K562 (cell line): ENCODE data around the gene CMTM5. TPM values are rescaled to one million over a fixed set of nuclear protein-coding genes. Genes with fewer than 3 reads are reported as not detected.
A peak's percentile ranks its signal among the peaks of the same experiment; 100 is the strongest.

Experiments used
- ASH1L ChIP-seq: fragments of 450-650 bp; IDR thresholded peaks from 2 replicates; pipeline ENCODE4 v1.6.1; 2018; ENCODE audit warnings: borderline replicate concordance, mild to moderate bottlenecking, low read depth; ENCODE audit not compliant: partially characterized antibody
- BRD9 ChIP-seq: fragments of 450-650 bp; IDR thresholded peaks from 2 replicates; pipeline ENCODE4 v1.6.1; 2018; ENCODE audit warnings: low read depth; ENCODE audit not compliant: partially characterized antibody
- ELF1 ChIP-seq: fragments of 200-800 bp; sonication (Bioruptor generic); IDR thresholded peaks from 2 replicates; pipeline ENCODE4 v1.6.1; 2016; ENCODE audit warnings: missing genetic modification characterization, missing compliant biosample characterization
- MBD2 ChIP-seq: sonication (generic); IDR thresholded peaks from 2 replicates; pipeline ENCODE4 v1.6.1; 2016; ENCODE audit warnings: low read depth, borderline replicate concordance
- MEIS2 ChIP-seq: fragments of 450-650 bp; IDR thresholded peaks from 2 replicates; pipeline ENCODE4 v1.6.1; 2014; ENCODE audit warnings: mild to moderate bottlenecking; ENCODE audit not compliant: partially characterized antibody
- NCOR1 ChIP-seq: fragments of 450-650 bp; IDR thresholded peaks from 2 replicates; pipeline ENCODE4 v1.6.1; 2016; ENCODE audit warnings: mild to moderate bottlenecking, moderate library complexity
- PHB ChIP-seq: fragments of 250-450 bp; sonication (Bioruptor Pico); IDR thresholded peaks from 2 replicates; pipeline ENCODE4 v1.5.0; 2021
- PHF21A ChIP-seq: fragments of 450-650 bp; IDR thresholded peaks from 2 replicates; pipeline ENCODE4 v1.6.1; 2017; ENCODE audit warnings: low read depth, borderline replicate concordance
- SPI1 ChIP-seq: IDR thresholded peaks from 2 replicates; pipeline ENCODE4 v1.6.1; 2011; ENCODE audit warnings: low read depth, low read length, control low read depth, borderline replicate concordance
- YY1 ChIP-seq, 3 experiments: IDR thresholded peaks; 2 replicates each; pipeline ENCODE4 v1.6.1; 2011; ENCODE audit warnings: low read length in 2 of 3, mild to moderate bottlenecking in 2 of 3, moderate library complexity in 2 of 3, borderline replicate concordance in 1 of 3, control low read depth in 1 of 3, low read depth in 1 of 3; ENCODE audit not compliant: insufficient read depth in 3 of 3, insufficient replicate concordance in 2 of 3, control insufficient read depth in 1 of 3, insufficient read length in 1 of 3; ENCODE audit errors: extremely low read depth in 1 of 3
- ZBTB1 ChIP-seq: sonication (generic); formaldehyde crosslinking; IDR thresholded peaks from 2 replicates; pipeline ENCODE4 v1.8.1; 2023; ENCODE audit warnings: missing genetic modification reagents, low read depth, mild to moderate bottlenecking, borderline replicate concordance
- ZKSCAN1 ChIP-seq: fragments of 150-350 bp; IDR thresholded peaks from 2 replicates; pipeline ENCODE4 v1.6.1; 2016; ENCODE audit warnings: low read depth, low read length
- ZNF133 ChIP-seq: fragments of 250-450 bp; sonication (Bioruptor Pico); IDR thresholded peaks from 2 replicates; pipeline ENCODE4 v1.4.0; 2020; ENCODE audit warnings: mild to moderate bottlenecking
- ZNF134 ChIP-seq: fragments of 250-450 bp; sonication (Bioruptor Pico); conservative IDR thresholded peaks from 2 replicates; pipeline ENCODE4 v1.4.0; 2020
- polyA plus RNA-seq, 8 experiments: library from polyadenylated mRNA; depleted of rRNA in 4 of 8; stranded (reverse) in 5 of 8; unstranded in 3 of 8; fragments of >200 nt; fragmentation: Nextera tagmentation in 2 of 8; fragmentation: Illumina TruSeq in 1 of 8; extraction: Ambion mirVana in 2 of 8; extraction: Trizol in 1 of 8; gene quantifications; 2 replicates each; pipeline versions ENCODE4 v1.2.1 to v1.2.3, GENCODE V29; 2011 to 2014; ENCODE audit warnings: inconsistent platforms in 1 of 8, missing spikeins in 1 of 8
- total RNA-seq, 7 experiments: library from RNA; depleted of rRNA in 6 of 7; stranded (reverse); fragments of >200 nt in 6 of 7; fragmentation: Illumina TruSeq in 2 of 7; extraction: Trizol in 2 of 7; gene quantifications; 2 replicates each; pipeline versions ENCODE4 v1.2.1 to v1.2.3, GENCODE V29; 2011 to 2021; ENCODE audit warnings: low replicate concordance in 1 of 7
- TF ChIP-seq, protein P1 (sequence below): sonication (generic); formaldehyde crosslinking; IDR thresholded peaks from 2 replicates; pipeline ENCODE4 v1.8.1; 2023; ENCODE audit warnings: mild to moderate bottlenecking, missing genetic modification reagents
- TF ChIP-seq, protein P2 (sequence below): fragments of 250-450 bp; sonication (Bioruptor Pico); IDR thresholded peaks from 2 replicates; pipeline ENCODE4 v1.5.0; 2020; ENCODE audit warnings: mild to moderate bottlenecking, borderline replicate concordance
- TF ChIP-seq, protein P3 (sequence below), 2 experiments: IDR thresholded peaks; 2 replicates each; pipeline ENCODE4 v1.6.1; 2012; ENCODE audit warnings: improper control_type of control experiment in 2 of 2, low read depth in 2 of 2, low read length in 2 of 2, borderline replicate concordance in 1 of 2
- TF ChIP-seq, protein P4 (sequence below): sonication (generic); formaldehyde crosslinking; IDR thresholded peaks from 2 replicates; pipeline ENCODE4 v1.8.0; 2022; ENCODE audit warnings: mild to moderate bottlenecking, missing genetic modification reagents
- TF ChIP-seq, protein P5 (sequence below): fragments of 250-450 bp; sonication (Bioruptor Pico); IDR thresholded peaks from 2 replicates; pipeline ENCODE4 v1.8.0; 2022; ENCODE audit warnings: inconsistent platforms, mild to moderate bottlenecking, moderate library complexity, borderline replicate concordance

Gene CMTM5
- total and polyA plus RNA-seq, 9 of the 15 experiments (the other 6 are each of a cell fraction or from before 2014, with no cell fraction given): 0.21 TPM; not detected in 8

DNA sequence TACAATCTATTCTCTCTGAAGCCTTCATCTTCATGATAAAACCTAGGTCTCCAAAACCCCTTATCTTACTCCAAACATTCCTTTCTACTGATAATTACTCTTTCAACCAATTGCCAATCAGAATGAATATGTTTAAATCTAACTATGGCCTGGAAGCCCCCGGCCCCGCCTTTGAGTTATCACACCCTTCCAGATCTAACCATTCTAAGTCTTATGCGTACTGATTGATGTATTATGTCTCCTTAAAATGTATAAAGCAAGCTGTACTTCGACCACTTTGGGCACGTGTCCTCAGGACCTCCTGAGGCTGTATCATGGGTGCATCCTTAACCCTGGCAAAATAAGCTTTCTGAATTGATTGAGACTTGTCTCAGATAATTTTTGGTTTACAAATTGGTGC lies 41.2 kb upstream of the CMTM5 start (continued):
- TF ChIP-seq YY1 (IDR thresholded peaks at IDR 0.05; ENCODE audit: borderline replicate concordance in 1 of 3, control insufficient read depth in 1 of 3, extremely low read depth in 1 of 3, insufficient read depth in 3 of 3, insufficient read length in 1 of 3, insufficient replicate concordance in 2 of 3, low read depth in 1 of 3, low read length in 2 of 3) (no peak), NCOR1 (peak; percentile 15; the same call in 1 of the 2 replicates), SPI1 (no peak), MEIS2 (peak; percentile 43), PHB (CRISPR knock-in tag) (no peak), ZBTB1 (CRISPR knock-in tag) (no peak), ZNF133 (no peak), PHF21A (no peak), ASH1L (no peak), ZKSCAN1 (no peak), ZNF134 (CRISPR knock-in tag) (no peak), ELF1 (tag) (no peak), MBD2 (no peak), BRD9 (no peak)
- TF ChIP-seq, protein P1, sequence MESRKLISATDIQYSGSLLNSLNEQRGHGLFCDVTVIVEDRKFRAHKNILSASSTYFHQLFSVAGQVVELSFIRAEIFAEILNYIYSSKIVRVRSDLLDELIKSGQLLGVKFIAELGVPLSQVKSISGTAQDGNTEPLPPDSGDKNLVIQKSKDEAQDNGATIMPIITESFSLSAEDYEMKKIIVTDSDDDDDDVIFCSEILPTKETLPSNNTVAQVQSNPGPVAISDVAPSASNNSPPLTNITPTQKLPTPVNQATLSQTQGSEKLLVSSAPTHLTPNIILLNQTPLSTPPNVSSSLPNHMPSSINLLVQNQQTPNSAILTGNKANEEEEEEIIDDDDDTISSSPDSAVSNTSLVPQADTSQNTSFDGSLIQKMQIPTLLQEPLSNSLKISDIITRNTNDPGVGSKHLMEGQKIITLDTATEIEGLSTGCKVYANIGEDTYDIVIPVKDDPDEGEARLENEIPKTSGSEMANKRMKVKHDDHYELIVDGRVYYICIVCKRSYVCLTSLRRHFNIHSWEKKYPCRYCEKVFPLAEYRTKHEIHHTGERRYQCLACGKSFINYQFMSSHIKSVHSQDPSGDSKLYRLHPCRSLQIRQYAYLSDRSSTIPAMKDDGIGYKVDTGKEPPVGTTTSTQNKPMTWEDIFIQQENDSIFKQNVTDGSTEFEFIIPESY (CRISPR knock-in tag): no peak
- TF ChIP-seq, protein P2, sequence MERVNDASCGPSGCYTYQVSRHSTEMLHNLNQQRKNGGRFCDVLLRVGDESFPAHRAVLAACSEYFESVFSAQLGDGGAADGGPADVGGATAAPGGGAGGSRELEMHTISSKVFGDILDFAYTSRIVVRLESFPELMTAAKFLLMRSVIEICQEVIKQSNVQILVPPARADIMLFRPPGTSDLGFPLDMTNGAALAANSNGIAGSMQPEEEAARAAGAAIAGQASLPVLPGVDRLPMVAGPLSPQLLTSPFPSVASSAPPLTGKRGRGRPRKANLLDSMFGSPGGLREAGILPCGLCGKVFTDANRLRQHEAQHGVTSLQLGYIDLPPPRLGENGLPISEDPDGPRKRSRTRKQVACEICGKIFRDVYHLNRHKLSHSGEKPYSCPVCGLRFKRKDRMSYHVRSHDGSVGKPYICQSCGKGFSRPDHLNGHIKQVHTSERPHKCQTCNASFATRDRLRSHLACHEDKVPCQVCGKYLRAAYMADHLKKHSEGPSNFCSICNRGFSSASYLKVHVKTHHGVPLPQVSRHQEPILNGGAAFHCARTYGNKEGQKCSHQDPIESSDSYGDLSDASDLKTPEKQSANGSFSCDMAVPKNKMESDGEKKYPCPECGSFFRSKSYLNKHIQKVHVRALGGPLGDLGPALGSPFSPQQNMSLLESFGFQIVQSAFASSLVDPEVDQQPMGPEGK: no peak
- TF ChIP-seq, protein P3, sequence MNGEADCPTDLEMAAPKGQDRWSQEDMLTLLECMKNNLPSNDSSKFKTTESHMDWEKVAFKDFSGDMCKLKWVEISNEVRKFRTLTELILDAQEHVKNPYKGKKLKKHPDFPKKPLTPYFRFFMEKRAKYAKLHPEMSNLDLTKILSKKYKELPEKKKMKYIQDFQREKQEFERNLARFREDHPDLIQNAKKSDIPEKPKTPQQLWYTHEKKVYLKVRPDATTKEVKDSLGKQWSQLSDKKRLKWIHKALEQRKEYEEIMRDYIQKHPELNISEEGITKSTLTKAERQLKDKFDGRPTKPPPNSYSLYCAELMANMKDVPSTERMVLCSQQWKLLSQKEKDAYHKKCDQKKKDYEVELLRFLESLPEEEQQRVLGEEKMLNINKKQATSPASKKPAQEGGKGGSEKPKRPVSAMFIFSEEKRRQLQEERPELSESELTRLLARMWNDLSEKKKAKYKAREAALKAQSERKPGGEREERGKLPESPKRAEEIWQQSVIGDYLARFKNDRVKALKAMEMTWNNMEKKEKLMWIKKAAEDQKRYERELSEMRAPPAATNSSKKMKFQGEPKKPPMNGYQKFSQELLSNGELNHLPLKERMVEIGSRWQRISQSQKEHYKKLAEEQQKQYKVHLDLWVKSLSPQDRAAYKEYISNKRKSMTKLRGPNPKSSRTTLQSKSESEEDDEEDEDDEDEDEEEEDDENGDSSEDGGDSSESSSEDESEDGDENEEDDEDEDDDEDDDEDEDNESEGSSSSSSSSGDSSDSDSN (IDR thresholded peaks at IDR 0.05; ENCODE audit: borderline replicate concordance in 1 of 2, low read depth in 2 of 2, low read length in 2 of 2): no peak
- TF ChIP-seq, protein P4, sequence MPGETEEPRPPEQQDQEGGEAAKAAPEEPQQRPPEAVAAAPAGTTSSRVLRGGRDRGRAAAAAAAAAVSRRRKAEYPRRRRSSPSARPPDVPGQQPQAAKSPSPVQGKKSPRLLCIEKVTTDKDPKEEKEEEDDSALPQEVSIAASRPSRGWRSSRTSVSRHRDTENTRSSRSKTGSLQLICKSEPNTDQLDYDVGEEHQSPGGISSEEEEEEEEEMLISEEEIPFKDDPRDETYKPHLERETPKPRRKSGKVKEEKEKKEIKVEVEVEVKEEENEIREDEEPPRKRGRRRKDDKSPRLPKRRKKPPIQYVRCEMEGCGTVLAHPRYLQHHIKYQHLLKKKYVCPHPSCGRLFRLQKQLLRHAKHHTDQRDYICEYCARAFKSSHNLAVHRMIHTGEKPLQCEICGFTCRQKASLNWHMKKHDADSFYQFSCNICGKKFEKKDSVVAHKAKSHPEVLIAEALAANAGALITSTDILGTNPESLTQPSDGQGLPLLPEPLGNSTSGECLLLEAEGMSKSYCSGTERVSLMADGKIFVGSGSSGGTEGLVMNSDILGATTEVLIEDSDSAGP (CRISPR knock-in tag): no peak
- TF ChIP-seq, protein P5, sequence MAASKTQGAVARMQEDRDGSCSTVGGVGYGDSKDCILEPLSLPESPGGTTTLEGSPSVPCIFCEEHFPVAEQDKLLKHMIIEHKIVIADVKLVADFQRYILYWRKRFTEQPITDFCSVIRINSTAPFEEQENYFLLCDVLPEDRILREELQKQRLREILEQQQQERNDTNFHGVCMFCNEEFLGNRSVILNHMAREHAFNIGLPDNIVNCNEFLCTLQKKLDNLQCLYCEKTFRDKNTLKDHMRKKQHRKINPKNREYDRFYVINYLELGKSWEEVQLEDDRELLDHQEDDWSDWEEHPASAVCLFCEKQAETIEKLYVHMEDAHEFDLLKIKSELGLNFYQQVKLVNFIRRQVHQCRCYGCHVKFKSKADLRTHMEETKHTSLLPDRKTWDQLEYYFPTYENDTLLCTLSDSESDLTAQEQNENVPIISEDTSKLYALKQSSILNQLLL: no peak
